Kidney (tissue), 14 donors: ENCODE results near the gene RAI1. TPM values are rescaled to one million over a fixed set of nuclear protein-coding genes. Genes with fewer than 3 reads are reported as not detected.
A peak's percentile ranks its signal among the peaks of the same experiment; 100 is the strongest.

Source experiments
- DNase-seq, 5 donors: peaks; one replicate each; pipeline ENCODE4 v3.0.0-alpha.2; 2013 to 2020
- FAIRE-seq: peaks from 2 replicates; lab custom pipeline; 2012; peaks lifted over from hg19 to GRCh38; lab: Jason Lieb, UNC
- H3K27ac ChIP-seq, 2 donors: one replicate each; pipeline ENCODE4 v1.7.0; 2013; ENCODE audit warnings: low read depth in 2 of 2, low read length in 2 of 2, inconsistent platforms in 1 of 2
- H3K27me3 ChIP-seq: one replicate; pipeline ENCODE4 v1.7.1; 2013; ENCODE audit warnings: low read length, inconsistent platforms; ENCODE audit not compliant: control insufficient read depth, insufficient read depth
- H3K36me3 ChIP-seq, 3 donors: one replicate each; pipeline versions ENCODE4 v1.7.0 to v1.7.1; 2013; ENCODE audit warnings: low read length in 3 of 3, control low read depth in 1 of 3, inconsistent platforms in 1 of 3; ENCODE audit not compliant: insufficient read depth in 3 of 3, control insufficient read depth in 2 of 3
- H3K4me1 ChIP-seq, 3 donors: one replicate each; pipeline versions ENCODE4 v1.7.0 to v1.7.1; 2013; ENCODE audit warnings: low read length in 3 of 3, inconsistent platforms in 1 of 3, low read depth in 1 of 3; ENCODE audit not compliant: control insufficient read depth in 2 of 3, insufficient read depth in 2 of 3
- H3K4me3 ChIP-seq, 3 donors: one replicate each; pipeline versions ENCODE4 v1.7.0 to v1.8.1; 2013; ENCODE audit warnings: low read length in 3 of 3, control low read depth in 1 of 3, inconsistent platforms in 1 of 3
- H3K9ac ChIP-seq, 3 donors: one replicate each; pipeline versions ENCODE4 v1.7.0 to v1.7.1; 2013; ENCODE audit warnings: low read length in 3 of 3, control low read depth in 1 of 3, inconsistent platforms in 1 of 3
- H3K9me3 ChIP-seq, 3 donors: one replicate each; pipeline versions ENCODE4 v1.7.0 to v1.7.1; 2013; ENCODE audit warnings: low read length in 3 of 3, control low read depth in 1 of 3, inconsistent platforms in 1 of 3; ENCODE audit not compliant: control insufficient read depth in 2 of 3, insufficient read depth in 1 of 3
- CTCF ChIP-seq: IDR thresholded peaks from 3 replicates; pipeline ENCODE4 v1.5.1; 2012; ENCODE audit warnings: mild to moderate bottlenecking, moderate library complexity, borderline replicate concordance; ENCODE audit not compliant: insufficient read depth; ENCODE audit errors: extremely low read depth
- intact Hi-C: fragments of 100-400 bp; cut with DNase I; formaldehyde crosslinking; loops from one replicate; pipeline ENCODE4 v1.11.1; 2022
- polyA plus RNA-seq: library from polyadenylated mRNA; stranded (reverse); fragments of 350-450 nt; fragmentation: Illumina TruSeq; extraction: RNeasy Lipid Tissue Mini Kit (QIAGEN cat#74804); gene quantifications from one replicate; pipeline ENCODE4 v1.2.3, GENCODE V29; 2014; ENCODE audit warnings: low read depth, low replicate concordance; ENCODE audit not compliant: insufficient read depth
- total RNA-seq: library from RNA; stranded (reverse); fragmentation: NEBNext Ultra II Directional; extraction: Animal tissue kit (Norgen Biotek cat#: 25700); gene quantifications from one replicate; pipeline ENCODE4 v1.2.1, GENCODE V29; 2021
- donor health status: control.
- donor health status: control.
- donor health status: control.
- donor health status: control.
- donor health status: control.
- donor health status: DM: yes; HTN: yes; CAD: no.
- donor health status: Normal renal cell carcinoma (clear cell type).

Gene RAI1
- total and polyA plus RNA-seq, 2 donors from 2014 or later = 6.7 to 50.5 TPM

- TF ChIP-seq CTCF = peak; percentile 94
- DNase-seq (peak; percentile 78 to 92 (median 85)), FAIRE-seq (no peak)
- H3K27ac ChIP-seq = peak overlapping the region in 1 of 2 donors; percentile 14
- peaks cover 0 to 18% (median 6%) of the 10 kb centered on the region in 3 donors for H3K36me3 ChIP-seq
- no peaks in the 10 kb centered on the region for H3K27me3 ChIP-seq
- peaks cover 2 to 12% (median 6%) of the 10 kb centered on the region in 3 donors for H3K4me1 ChIP-seq
- H3K4me3 ChIP-seq = no peak overlapping the region
- H3K9ac ChIP-seq = no peak overlapping the region
- intact Hi-C loops = loop anchor here (5.0 kb wide), 1 partner anchor 50 kb away; no protein-coding TSS in a partner anchor
- H3K9me3 ChIP-seq = no peaks in the 10 kb centered on the region
Measured at GRCh38 chr17:17812211-17813054, 131.2 kb downstream of the RAI1 start.

GRCh38 chr17:17813055-17813724, 131.9 kb downstream of the RAI1 start:
- H3K4me1 ChIP-seq = peaks cover 2 to 12% (median 6%) of the 10 kb centered on the region in 3 donors

GRCh38 chr17:17813725-17814095, 132.5 kb downstream of the RAI1 start:
- no peaks in the 10 kb centered on the region for H3K9me3 ChIP-seq
- H3K4me1 ChIP-seq = peaks cover 2 to 12% (median 6%) of the 10 kb centered on the region in 3 donors
- no peak overlapping the region for H3K9ac ChIP-seq
- H3K4me3 ChIP-seq = no peak overlapping the region
- FAIRE-seq (no peak), DNase-seq (no peak)
- H3K27ac ChIP-seq = no peak overlapping the region
- TF ChIP-seq CTCF = no peak
- H3K36me3 ChIP-seq = peaks cover 0 to 26% (median 7%) of the 10 kb centered on the region in 3 donors
- intact Hi-C loops = loop anchor here (5.0 kb wide), 1 partner anchor 49 kb away; no protein-coding TSS in a partner anchor
- H3K27me3 ChIP-seq = no peaks in the 10 kb centered on the region

More at GRCh38 chr17:17813055-17813724, 131.9 kb downstream of the RAI1 start:
- Histone ChIP-seq H3K4me3 (no peak overlapping the region), H3K9me3 (no peaks in the 10 kb centered on the region), H3K9ac (no peak overlapping the region), H3K27ac (no peak overlapping the region), H3K36me3 (peaks cover 0 to 22% (median 6%) of the 10 kb centered on the region in 3 donors), H3K27me3 (no peaks in the 10 kb centered on the region)
- DNase-seq = no peak
- TF ChIP-seq CTCF = no peak
- intact Hi-C loops = loop anchor here (5.0 kb wide), 1 partner anchor 49 kb away; no protein-coding TSS in a partner anchor
- FAIRE-seq = no peak
